Activated CD8-positive, alpha-beta memory T cell treated with anti-CD3 and anti-CD28 coated beads for 4 hours (primary cell): ENCODE results near the gene MYO1H.
"Not testable (repeated sequence)": the region's sequence is repeated elsewhere in the genome, so short reads cannot be mapped to it uniquely, and the experiment has no call there.

Source experiments
- DNase-seq, 2 donors: peaks; one replicate each; pipeline ENCODE4 v3.0.0-alpha.2; 2020; ENCODE audit warnings: low read depth in 2 of 2

Gene MYO1H

GRCh38 chr12:109346920-109347319 is 780 bp upstream of the MYO1H start:
- DNase-seq, result no peak

- no peak for DNase-seq
Observed at GRCh38 chr12:109352184-109352583, 4.5 kb downstream of the MYO1H start.

- no peak for DNase-seq
Observed at GRCh38 chr12:109356577-109356976, 8.9 kb downstream of the MYO1H start.

- DNase-seq, result no peak
Observed at GRCh38 chr12:109357032-109357431, 9.3 kb downstream of the MYO1H start.

GRCh38 chr12:109358154-109358869 is 10.6 kb downstream of the MYO1H start:
- no peak for DNase-seq

- no peak for DNase-seq
Observed at GRCh38 chr12:109359131-109359690, 11.5 kb downstream of the MYO1H start.

- no peak for DNase-seq
Observed at GRCh38 chr12:109369831-109370230, 22.1 kb downstream of the MYO1H start.

- no peak for DNase-seq
Observed at GRCh38 chr12:109377139-109377685, 29.5 kb downstream of the MYO1H start.

- no peak for DNase-seq
Observed at GRCh38 chr12:109378569-109378968, 30.9 kb downstream of the MYO1H start.

GRCh38 chr12:109382031-109382430 is 34.3 kb downstream of the MYO1H start:
- DNase-seq, result no peak

- no peak for DNase-seq
Observed at GRCh38 chr12:109383240-109383639, 35.5 kb downstream of the MYO1H start.

- DNase-seq, result no peak
Observed at GRCh38 chr12:109385339-109386058, 37.8 kb downstream of the MYO1H start.

- DNase-seq, result no peak
Observed at GRCh38 chr12:109386059-109386433, 38.3 kb downstream of the MYO1H start.

- DNase-seq, result no peak
Observed at GRCh38 chr12:109387425-109388166, 39.9 kb downstream of the MYO1H start.

- DNase-seq, result no peak
Observed at GRCh38 chr12:109388167-109388563, 40.5 kb downstream of the MYO1H start.

- no peak for DNase-seq
Observed at GRCh38 chr12:109389146-109389545, 41.4 kb downstream of the MYO1H start.

GRCh38 chr12:109393437-109394345 is 46.0 kb downstream of the MYO1H start:
- peak in 1 of 2 donors; percentile 3 for DNase-seq

GRCh38 chr12:109394891-109395290 is 47.2 kb downstream of the MYO1H start:
- DNase-seq, result no peak

- DNase-seq, result not testable (repeated sequence)
Observed at GRCh38 chr12:109404841-109405240, 57.1 kb downstream of the MYO1H start.

GRCh38 chr12:109406147-109406546 is 58.4 kb downstream of the MYO1H start:
- not testable (repeated sequence) for DNase-seq
